ENCODE measurements around the gene MAPK7. TPM values are rescaled to one million over a fixed set of nuclear protein-coding genes. Genes with fewer than 3 reads are reported as not detected.

The MAPK7 gene
- total RNA-seq, 2 donors from 2014 or later, result 36.6 to 37.9 TPM

GRCh38 chr17:19344311-19345066 lies 33.8 kb upstream of the MAPK7 start:
- intact Hi-C loops (cut with DNase I), result no loop called here
- no peak overlapping the region for H3K9ac ChIP-seq (ENCODE audit: low read depth in 2 of 2, low read length in 2 of 2)
- no peak for DNase-seq
- H3K9me3 ChIP-seq, result no peaks in the 10 kb centered on the region
- no peaks in the 10 kb centered on the region for H3K36me3 ChIP-seq
- H3K27ac ChIP-seq, result no peak overlapping the region
- no peak for TF ChIP-seq CTCF (IDR thresholded peaks at IDR 0.05)
- H3K4me3 ChIP-seq, result no peak overlapping the region
- H3K27me3 ChIP-seq, result no peaks in the 10 kb centered on the region
- H3K4me1 ChIP-seq, result no peaks in the 10 kb centered on the region

GRCh38 chr17:19345067-19345460 lies 33.2 kb upstream of the MAPK7 start:
- no peak for DNase-seq
- H3K4me1 ChIP-seq, result no peaks in the 10 kb centered on the region
- no peak overlapping the region for H3K27ac ChIP-seq
- no peak overlapping the region for H3K9ac ChIP-seq (ENCODE audit: low read depth in 2 of 2, low read length in 2 of 2)
- no peaks in the 10 kb centered on the region for H3K9me3 ChIP-seq
- H3K4me3 ChIP-seq, result no peak overlapping the region
- intact Hi-C loops (cut with DNase I), result no loop called here
- no peaks in the 10 kb centered on the region for H3K27me3 ChIP-seq
- no peaks in the 10 kb centered on the region for H3K36me3 ChIP-seq
- TF ChIP-seq CTCF (IDR thresholded peaks at IDR 0.05), result no peak

- Histone ChIP-seq H3K36me3 (no peaks in the 10 kb centered on the region), H3K9me3 (no peaks in the 10 kb centered on the region), H3K27ac (peak overlapping the region; percentile 10), H3K27me3 (no peaks in the 10 kb centered on the region), H3K9ac (ENCODE audit: low read depth in 2 of 2, low read length in 2 of 2) (peak overlapping the region in 1 of 2 donors; percentile 9), H3K4me1 (no peaks in the 10 kb centered on the region), H3K4me3 (no peak overlapping the region)
- no peak for DNase-seq
- intact Hi-C loops (cut with DNase I), result no loop called here
- no peak for TF ChIP-seq CTCF (IDR thresholded peaks at IDR 0.05)
Measured at GRCh38 chr17:19345486-19346350, 32.6 kb upstream of the MAPK7 start.

GRCh38 chr17:19346351-19347255 lies 31.7 kb upstream of the MAPK7 start:
- no peak for TF ChIP-seq CTCF (IDR thresholded peaks at IDR 0.05)
- peak overlapping the region; percentile 10 for H3K27ac ChIP-seq
- intact Hi-C loops (cut with DNase I), result no loop called here

More at GRCh38 chr17:19346351-19347255, 31.7 kb upstream of the MAPK7 start:
- no peak overlapping the region for H3K4me3 ChIP-seq
- H3K9me3 ChIP-seq, result no peaks in the 10 kb centered on the region
- H3K27me3 ChIP-seq, result no peaks in the 10 kb centered on the region
- peak overlapping the region in 1 of 2 donors; percentile 9 for H3K9ac ChIP-seq (ENCODE audit: low read depth in 2 of 2, low read length in 2 of 2)
- H3K36me3 ChIP-seq, result no peaks in the 10 kb centered on the region
- DNase-seq, result peak; percentile 48
- no peaks in the 10 kb centered on the region for H3K4me1 ChIP-seq
